Lung (tissue), 12 donors: ENCODE data around the gene ADAMTS7. TPM values are rescaled to one million over a fixed set of nuclear protein-coding genes. Genes with fewer than 3 reads are reported as not detected.
"Not testable (repeated sequence)": the region's sequence is repeated elsewhere in the genome, so short reads cannot be mapped to it uniquely, and the experiment has no call there.

Experiments
- ATAC-seq: fragments of 200-7000 bp; cut with Tn5 transposase; one replicate; pipeline ENCODE4 v1.9.1; 2020; ENCODE audit warnings: moderate number of reproducible peaks; ENCODE audit not compliant: insufficient read depth, low FRiP score
- DNase-seq, 3 donors: peaks; one replicate each; pipeline ENCODE4 v3.0.0-alpha.2; 2013 to 2017
- H3K27ac ChIP-seq, 2 donors: one replicate each; pipeline ENCODE4 v1.5.1; 2013; ENCODE audit warnings: mild to moderate bottlenecking in 2 of 2, moderate library complexity in 2 of 2, control low read depth in 1 of 2, inconsistent platforms in 1 of 2, low read depth in 1 of 2, low read length in 1 of 2
- H3K27me3 ChIP-seq, 3 donors: one replicate each; pipeline ENCODE4 v1.5.1; 2013; ENCODE audit warnings: low read length in 2 of 3; ENCODE audit not compliant: control insufficient read depth in 3 of 3, insufficient read depth in 3 of 3
- H3K36me3 ChIP-seq, 4 donors: one replicate each; pipeline ENCODE4 v1.5.1; 2013; ENCODE audit warnings: low read length in 4 of 4, mild to moderate bottlenecking in 1 of 4, moderate library complexity in 1 of 4; ENCODE audit not compliant: control insufficient read depth in 4 of 4, insufficient read depth in 4 of 4
- H3K4me1 ChIP-seq, 5 donors: one replicate each; pipeline ENCODE4 v1.5.1; 2013; ENCODE audit warnings: low read length in 5 of 5, mild to moderate bottlenecking in 2 of 5, moderate library complexity in 1 of 5; ENCODE audit not compliant: control insufficient read depth in 5 of 5, insufficient read depth in 5 of 5
- H3K4me3 ChIP-seq: one replicate; pipeline ENCODE4 v1.5.1; 2013; ENCODE audit warnings: mild to moderate bottlenecking, control low read depth, moderate library complexity
- H3K9ac ChIP-seq, 2 donors: one replicate each; pipeline ENCODE4 v1.5.1; 2013; ENCODE audit warnings: low read length in 2 of 2, control low read depth in 1 of 2; ENCODE audit not compliant: insufficient read depth in 1 of 2
- H3K9me3 ChIP-seq, 4 donors: one replicate each; pipeline ENCODE4 v1.5.1; 2013; ENCODE audit warnings: low read length in 3 of 4, mild to moderate bottlenecking in 1 of 4, moderate library complexity in 1 of 4; ENCODE audit not compliant: control insufficient read depth in 4 of 4, insufficient read depth in 3 of 4
- CTCF ChIP-seq: IDR thresholded peaks from 2 replicates; pipeline ENCODE4 v1.5.1; 2012; ENCODE audit warnings: mild to moderate bottlenecking; ENCODE audit errors: control extremely low read depth, extremely low read depth
- WGBS, 2 donors: extraction: QIAGEN DNeasy Blood & Tissue Kit; methylation state at CpG; one replicate each; pipeline ENCODE4 v1.1.7; 2013; 5-methylcytosine and 5-hydroxymethylcytosine counted together
- polyA plus RNA-seq, 2 donors: library from polyadenylated mRNA; stranded (reverse); fragments of 200-250 nt; gene quantifications; one replicate each; pipeline ENCODE4 v1.2.1, GENCODE V29; 2013
- total RNA-seq, 2 donors: library from RNA; depleted of rRNA in 1 of 2; stranded (reverse); fragments of >200 nt in 1 of 2; gene quantifications; one replicate each; pipeline ENCODE4 v1.2.1, GENCODE V29; 2014 to 2021
- donor health status: control.
- donor health status: control.
- donor health status: Bipolar disorder and iron deficiency.
- donor health status: healthy.
- donor health status: DM: yes; HTN: yes; CAD: no.

The ADAMTS7 gene
- total and polyA plus RNA-seq, 4 donors = 3.3 to 13.1 (median 5.2) TPM

DNA sequence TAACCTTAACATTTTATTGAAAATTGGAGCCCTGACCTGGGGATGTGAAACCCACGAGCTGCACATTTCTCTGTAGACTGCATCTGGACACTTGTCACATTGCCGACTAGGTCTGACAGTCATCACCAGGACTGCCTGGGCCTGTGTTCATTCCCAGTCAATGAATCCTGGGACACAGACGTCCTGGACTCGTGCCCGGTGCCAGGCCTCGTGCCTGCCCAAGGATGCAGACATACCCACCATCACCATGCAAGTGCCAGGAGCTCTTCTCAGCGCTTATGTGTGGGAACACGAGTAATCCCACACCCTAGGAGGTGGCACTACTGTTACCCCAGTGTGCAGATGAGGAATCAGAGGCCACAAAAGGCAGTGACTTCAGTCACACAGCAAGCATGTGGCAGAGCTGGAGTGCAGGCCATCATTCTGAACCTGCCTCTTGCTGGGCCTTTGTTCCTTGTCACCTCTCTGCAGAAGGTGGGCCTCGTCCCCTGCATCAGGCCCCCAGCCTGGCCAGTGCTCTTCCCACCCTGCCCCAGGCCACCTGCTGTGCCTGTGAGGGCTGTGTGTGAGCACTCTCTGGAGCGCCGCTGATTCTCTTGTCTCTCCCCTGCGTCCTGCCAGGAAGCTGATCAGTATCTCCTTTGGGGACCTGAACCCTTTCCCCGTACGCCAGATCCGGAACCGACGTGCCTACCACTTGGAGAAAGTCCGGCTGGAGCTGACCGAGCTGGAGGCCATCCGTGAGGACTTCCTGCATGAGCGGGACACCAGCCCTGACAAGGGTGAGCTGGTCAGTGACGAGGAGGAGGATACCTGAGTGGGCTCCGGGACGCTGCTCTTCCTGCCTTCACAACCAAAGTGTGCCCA is 58.5 kb downstream of the ADAMTS7 start:
- TF ChIP-seq CTCF = no peak
- no peak overlapping the region for H3K27ac ChIP-seq
- H3K4me1 ChIP-seq = peaks cover 0 to 13% (median 8%) of the 10 kb centered on the region in 5 donors
- WGBS, 2 donors = 79 to 84% methylated on average over 24 of the region's 24 CpGs
- no peak overlapping the region for H3K9ac ChIP-seq
- H3K36me3 ChIP-seq = no peaks in the 10 kb centered on the region
- ATAC-seq (no peak), DNase-seq (no peak)
- H3K9me3 ChIP-seq = no peaks in the 10 kb centered on the region
- no peaks in the 10 kb centered on the region for H3K27me3 ChIP-seq
- H3K4me3 ChIP-seq = no peak overlapping the region

DNA sequence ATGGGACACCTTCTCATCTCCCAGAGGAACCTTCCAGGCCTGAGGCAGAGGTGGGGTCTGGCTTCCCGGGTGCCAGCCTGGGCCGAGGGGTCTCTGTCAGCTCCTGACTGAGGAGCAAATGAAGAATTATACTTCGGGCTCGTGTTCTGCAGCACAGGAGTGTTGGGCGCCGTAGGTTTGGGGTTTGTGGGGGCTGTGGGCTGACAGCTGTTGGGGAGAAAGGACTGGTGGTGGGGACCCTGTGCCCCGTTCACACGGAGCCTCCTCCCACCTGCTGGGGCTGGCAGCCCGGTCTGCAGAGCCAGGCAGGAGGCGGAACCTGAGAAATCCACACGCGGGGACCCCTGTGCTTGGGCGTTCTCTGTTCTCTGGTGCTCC is 59.7 kb downstream of the ADAMTS7 start:
- no peaks in the 10 kb centered on the region for H3K36me3 ChIP-seq
- ATAC-seq (no peak), DNase-seq (no peak)
- no peaks in the 10 kb centered on the region for H3K27me3 ChIP-seq
- no peak overlapping the region for H3K9ac ChIP-seq
- H3K9me3 ChIP-seq = no peaks in the 10 kb centered on the region
- H3K27ac ChIP-seq = no peak overlapping the region
- H3K4me1 ChIP-seq = peaks cover 0 to 12% (median 1%) of the 10 kb centered on the region in 5 donors
- no peak overlapping the region for H3K4me3 ChIP-seq
- 75 to 77% methylated on average over 13 of the region's 13 CpGs for WGBS, 2 donors
- no peak for TF ChIP-seq CTCF

GRCh38 chr15:78750974-78751601 is 60.2 kb downstream of the ADAMTS7 start:
- WGBS, 2 donors = 7 to 9% methylated on average over 24 to 28 of the region's 28 CpGs
- Histone ChIP-seq H3K27ac (peak overlapping the region in 1 of 2 donors; percentile 87), H3K4me1 (peaks cover 0 to 12% (median 1%) of the 10 kb centered on the region in 5 donors)
- not testable (repeated sequence) for H3K27me3 ChIP-seq, H3K4me3 ChIP-seq, H3K9ac ChIP-seq, H3K9me3 ChIP-seq, H3K36me3 ChIP-seq
- peak; percentile 98 for TF ChIP-seq CTCF
- DNase-seq = peak; percentile 83 to 92 (median 90)
- peak; percentile 95 for ATAC-seq
